NT2/D1 (cell line): Measurements from ENCODE around the gene RPL5.

ENCODE experiments used
- SUZ12 ChIP-seq: IDR thresholded peaks from 2 replicates; pipeline ENCODE4 v1.6.1; 2011; ENCODE audit not compliant: insufficient read length, insufficient read depth; ENCODE audit errors: extremely low read depth
- YY1 ChIP-seq: IDR thresholded peaks from 2 replicates; pipeline ENCODE4 v1.6.1; 2011; ENCODE audit not compliant: insufficient read length, insufficient read depth
- ZNF274 ChIP-seq: IDR thresholded peaks from 2 replicates; pipeline ENCODE4 v1.6.1; 2011; ENCODE audit warnings: mild to moderate bottlenecking, low read depth, low read length

GRCh38 chr1:92834617-92835016 is 2.8 kb downstream of the RPL5 start:
- no peak for TF ChIP-seq YY1
- TF ChIP-seq SUZ12: no peak
- no peak for TF ChIP-seq ZNF274
